ENCODE results near the gene COL23A1. TPM values are rescaled to one million over a fixed set of nuclear protein-coding genes. Genes with fewer than 3 reads are reported as not detected.

Gene COL23A1
- polyA plus RNA-seq, 1 donor (not counting 4 experiments of a cell fraction or from before 2014, with no cell fraction given), result not detected

DNA sequence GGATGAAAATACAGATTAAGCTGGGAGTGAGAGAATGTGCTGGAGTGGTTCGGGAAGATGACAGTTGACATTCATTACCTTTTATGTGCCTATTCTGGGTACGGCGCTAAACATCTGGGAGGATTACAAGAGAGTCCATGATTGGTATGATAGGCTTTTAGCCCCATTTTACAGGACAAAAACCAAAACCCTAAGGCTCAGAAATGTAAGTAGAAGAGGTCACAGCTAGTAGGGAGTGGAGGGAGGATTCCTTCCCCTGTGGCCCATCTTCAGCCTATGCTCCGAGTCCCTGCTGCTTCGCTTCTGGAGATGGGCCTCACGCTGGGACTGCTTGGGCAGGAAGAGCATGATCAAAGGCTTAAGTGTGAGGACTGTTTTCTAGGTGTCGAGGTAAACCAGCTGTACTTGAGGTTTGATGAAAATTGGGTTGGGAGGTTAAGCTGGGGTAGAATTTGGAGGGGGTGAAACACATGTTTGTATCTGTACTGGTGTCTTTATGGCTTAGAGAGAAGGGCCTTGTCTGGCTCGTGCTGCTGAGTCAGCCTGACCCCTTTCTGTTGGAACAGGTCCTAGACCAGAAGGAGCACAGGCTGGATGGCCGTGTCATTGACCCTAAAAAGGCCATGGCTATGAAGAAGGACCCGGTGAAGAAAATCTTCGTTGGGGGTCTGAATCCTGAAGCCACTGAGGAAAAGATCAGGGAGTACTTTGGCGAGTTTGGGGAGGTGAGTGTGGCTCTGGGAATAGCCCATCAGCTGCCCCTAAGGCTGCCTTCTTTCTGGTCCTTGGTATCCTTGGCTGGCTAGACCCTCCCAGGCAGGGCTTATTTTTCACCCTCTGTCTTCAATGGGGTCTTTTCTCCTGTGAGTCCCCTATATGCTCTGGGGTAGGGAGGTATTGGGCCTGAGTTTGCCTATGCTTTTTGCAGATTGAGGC is 383.8 kb downstream of the COL23A1 start:
- dilution Hi-C loops (cut with MboI; ENCODE audit: extremely low pct_ligation_motif_present, low sequenced_read_pairs), result no loop called here
- FAIRE-seq (no peak), DNase-seq (ENCODE audit: low read depth, low spot score) (no peak)
- H3K27me3 ChIP-seq (ENCODE audit: control insufficient read depth, extremely low read depth, insufficient read depth, low read length), result no peaks in the 10 kb centered on the region
- H3K79me2 ChIP-seq (ENCODE audit: control insufficient read depth, insufficient read depth, low read length), result peaks cover 46% of the 10 kb centered on the region
- H3K9me3 ChIP-seq (ENCODE audit: control insufficient read depth, low read depth, low read length), result no peaks in the 10 kb centered on the region
- TF ChIP-seq EZH2 (IDR thresholded peaks at IDR 0.05; ENCODE audit: low read length), result no peak
- no peak for TF ChIP-seq CTCF (optimal IDR thresholded peaks at IDR 0.05 in 1 of 3, IDR thresholded peaks at IDR 0.05 in 1 of 3, conservative IDR thresholded peaks at IDR 0.05 in 1 of 3; ENCODE audit: extremely low read depth in 1 of 3, insufficient read depth in 2 of 3, low read length in 3 of 3)
- H3K27ac ChIP-seq (ENCODE audit: control insufficient read depth, insufficient read depth, low read length), result peak overlapping the region; percentile 37
- H3K9me1 ChIP-seq (ENCODE audit: control insufficient read depth, extremely low read depth, insufficient read depth, low read length), result peaks cover 11% of the 10 kb centered on the region
- H4K20me1 ChIP-seq (ENCODE audit: control insufficient read depth, extremely low read depth, insufficient read depth, low read length), result peaks cover 44% of the 10 kb centered on the region
- H3K4me3 ChIP-seq (ENCODE audit: control insufficient read depth in 2 of 3, extremely low read depth in 1 of 3, insufficient read depth in 2 of 3, low read depth in 1 of 3, low read length in 3 of 3), result peak overlapping the region; percentile 80 to 96 (median 85)
- peaks cover 27 to 43% of the 10 kb centered on the region in 2 experiments for H3K36me3 ChIP-seq (ENCODE audit: control insufficient read depth in 2 of 2, extremely low read depth in 1 of 2, insufficient read depth in 2 of 2, low read length in 2 of 2)
- no peak overlapping the region for H2AFZ ChIP-seq (ENCODE audit: control insufficient read depth, low read length)
- peak overlapping the region; percentile 84 for H3K9ac ChIP-seq (ENCODE audit: control insufficient read depth, extremely low read depth, insufficient read depth, low read length)
- H3K4me2 ChIP-seq (ENCODE audit: control insufficient read depth, extremely low read depth, insufficient read depth, low read depth, low read length), result peak overlapping the region; percentile 95
- peaks cover 19% of the 10 kb centered on the region for H3K4me1 ChIP-seq (ENCODE audit: control insufficient read depth, extremely low read depth, insufficient read depth, low read length)

- no peaks in the 10 kb centered on the region for H3K27me3 ChIP-seq (ENCODE audit: control insufficient read depth, extremely low read depth, insufficient read depth, low read length)
- H3K27ac ChIP-seq (ENCODE audit: control insufficient read depth, insufficient read depth, low read length), result peak overlapping the region; percentile 67
- peak overlapping the region; percentile 84 for H3K9ac ChIP-seq (ENCODE audit: control insufficient read depth, extremely low read depth, insufficient read depth, low read length)
- H3K36me3 ChIP-seq (ENCODE audit: control insufficient read depth in 2 of 2, extremely low read depth in 1 of 2, insufficient read depth in 2 of 2, low read length in 2 of 2), result peaks cover 26 to 40% of the 10 kb centered on the region in 2 experiments
- H3K4me1 ChIP-seq (ENCODE audit: control insufficient read depth, extremely low read depth, insufficient read depth, low read length), result peaks cover 19% of the 10 kb centered on the region
- DNase-seq (ENCODE audit: low read depth, low spot score) (no peak), FAIRE-seq (no peak)
- H3K9me1 ChIP-seq (ENCODE audit: control insufficient read depth, extremely low read depth, insufficient read depth, low read length), result peaks cover 11% of the 10 kb centered on the region
- H4K20me1 ChIP-seq (ENCODE audit: control insufficient read depth, extremely low read depth, insufficient read depth, low read length), result peaks cover 41% of the 10 kb centered on the region
- no peak overlapping the region for H2AFZ ChIP-seq (ENCODE audit: control insufficient read depth, low read length)
- H3K4me2 ChIP-seq (ENCODE audit: control insufficient read depth, extremely low read depth, insufficient read depth, low read depth, low read length), result peak overlapping the region; percentile 95
- H3K9me3 ChIP-seq (ENCODE audit: control insufficient read depth, low read depth, low read length), result no peaks in the 10 kb centered on the region
- dilution Hi-C loops (cut with MboI; ENCODE audit: extremely low pct_ligation_motif_present, low sequenced_read_pairs), result no loop called here
- TF ChIP-seq EZH2 (IDR thresholded peaks at IDR 0.05; ENCODE audit: low read length) (no peak), CTCF (optimal IDR thresholded peaks at IDR 0.05 in 1 of 3, IDR thresholded peaks at IDR 0.05 in 1 of 3, conservative IDR thresholded peaks at IDR 0.05 in 1 of 3; ENCODE audit: extremely low read depth in 1 of 3, insufficient read depth in 2 of 3, low read length in 3 of 3) (no peak)
- peaks cover 46% of the 10 kb centered on the region for H3K79me2 ChIP-seq (ENCODE audit: control insufficient read depth, insufficient read depth, low read length)
- H3K4me3 ChIP-seq (ENCODE audit: control insufficient read depth in 2 of 3, extremely low read depth in 1 of 3, insufficient read depth in 2 of 3, low read depth in 1 of 3, low read length in 3 of 3), result peak overlapping the region; percentile 80 to 96 (median 85)
These were observed 384.5 kb downstream of the COL23A1 start for GRCh38 chr5:178205749-178206047.
